PFSK-1 (cell line): Measurements from ENCODE around the gene STPG4. TPM values are rescaled to one million over a fixed set of nuclear protein-coding genes. Genes with fewer than 3 reads are reported as not detected.

ENCODE experiments used
- FOXP2 ChIP-seq: optimal IDR thresholded peaks from 2 replicates; pipeline ENCODE3; 2011; ENCODE audit warnings: borderline replicate concordance, control low read depth, inconsistent platforms; ENCODE audit not compliant: insufficient read depth; ENCODE audit errors: extremely low read length, extremely low read depth
- POLR2AphosphoS5 ChIP-seq: IDR thresholded peaks from 2 replicates; pipeline ENCODE4 v1.6.1; 2012; ENCODE audit warnings: low read depth, mild to moderate bottlenecking, control low read depth, low read length, moderate library complexity
- REST ChIP-seq, 2 experiments: IDR thresholded peaks; 2 replicates each; pipeline versions ENCODE4 v1.6.1 to v1.8.0; 2011 to 2012; ENCODE audit warnings: low read depth in 2 of 2, low read length in 2 of 2, control low read depth in 1 of 2, inconsistent platforms in 1 of 2, mild to moderate bottlenecking in 1 of 2, moderate library complexity in 1 of 2; ENCODE audit not compliant: insufficient read depth in 1 of 2
- SIN3A ChIP-seq: IDR thresholded peaks from 2 replicates; pipeline ENCODE4 v1.6.1; 2012; ENCODE audit warnings: mild to moderate bottlenecking, low read length, moderate library complexity, borderline replicate concordance; ENCODE audit not compliant: insufficient read depth
- TAF1 ChIP-seq: IDR thresholded peaks from 2 replicates; pipeline ENCODE4 v1.6.1; 2012; ENCODE audit warnings: low read length, control low read depth, borderline replicate concordance; ENCODE audit not compliant: insufficient read depth
- polyA plus RNA-seq: library from polyadenylated mRNA; unstranded; fragments of >200 nt; gene quantifications from one replicate; pipeline ENCODE4 v1.2.1, GENCODE V29; 2012; ENCODE audit warnings: low read depth, missing spikeins; ENCODE audit not compliant: insufficient read length

The STPG4 gene
- polyA plus RNA-seq, result not detected

GRCh38 chr2:47155091-47155876, at the start of gene STPG4:
Gene STPG4, minus strand, starts transcription at chr2:47155308. Its CDS starts 57 bp downstream, at chr2:47155251.
- TF ChIP-seq REST (IDR thresholded peaks at IDR 0.05; ENCODE audit: insufficient read depth in 1 of 2, low read depth in 2 of 2, low read length in 2 of 2), result no peak
- peak; percentile 49 for TF ChIP-seq POLR2AphosphoS5

GRCh38 chr2:47204691-47205090, 49.6 kb upstream of the STPG4 start:
- TF ChIP-seq REST (IDR thresholded peaks at IDR 0.05; ENCODE audit: insufficient read depth in 1 of 2, low read depth in 2 of 2, low read length in 2 of 2) (no peak), FOXP2 (no peak), SIN3A (no peak), TAF1 (no peak), POLR2AphosphoS5 (no peak)

GRCh38 chr2:47203995-47204394, 48.9 kb upstream of the STPG4 start:
- TF ChIP-seq FOXP2 (no peak), REST (IDR thresholded peaks at IDR 0.05; ENCODE audit: insufficient read depth in 1 of 2, low read depth in 2 of 2, low read length in 2 of 2) (no peak), TAF1 (no peak), POLR2AphosphoS5 (no peak), SIN3A (no peak)

- TF ChIP-seq POLR2AphosphoS5 (no peak), REST (IDR thresholded peaks at IDR 0.05; ENCODE audit: insufficient read depth in 1 of 2, low read depth in 2 of 2, low read length in 2 of 2) (no peak), TAF1 (no peak), FOXP2 (no peak), SIN3A (no peak)
These were observed 46.1 kb upstream of the STPG4 start for GRCh38 chr2:47201224-47201623.

GRCh38 chr2:47198985-47199451, 43.9 kb upstream of the STPG4 start:
- TF ChIP-seq TAF1, result no peak
- TF ChIP-seq SIN3A, result no peak
- TF ChIP-seq POLR2AphosphoS5, result no peak
- TF ChIP-seq REST (IDR thresholded peaks at IDR 0.05; ENCODE audit: insufficient read depth in 1 of 2, low read depth in 2 of 2, low read length in 2 of 2), result no peak
- no peak for TF ChIP-seq FOXP2
